Epithelial cell of esophagus (primary cell): ENCODE measurements around the gene NOP56.
"Not testable (repeated sequence)": the region's sequence is repeated elsewhere in the genome, so short reads cannot be mapped to it uniquely, and the experiment has no call there.

Source experiments
- DNase-seq: peaks from one replicate; pipeline ENCODE4 v3.0.0; 2010; ENCODE audit warnings: low read depth
- H3K4me3 ChIP-seq: 2 replicates; pipeline ENCODE4 v1.5.1; 2011; ENCODE audit warnings: mild to moderate bottlenecking, low read length, control low read depth
- CTCF ChIP-seq: IDR thresholded peaks from 2 replicates; pipeline ENCODE4 v1.5.1; 2011; ENCODE audit warnings: low read depth, mild to moderate bottlenecking, low read length, control low read depth, inconsistent platforms; ENCODE audit not compliant: insufficient read depth; ENCODE audit errors: missing control alignments

The NOP56 gene

GRCh38 chr20:2692886-2693285 is 40.5 kb downstream of the NOP56 start:
- H3K4me3 ChIP-seq: no peak overlapping the region
- DNase-seq: no peak
- no peak for TF ChIP-seq CTCF

- DNase-seq: no peak
- TF ChIP-seq CTCF: no peak
- no peak overlapping the region for H3K4me3 ChIP-seq
Measured at GRCh38 chr20:2693286-2694007, 41.0 kb downstream of the NOP56 start.

- no peak overlapping the region for H3K4me3 ChIP-seq
- no peak for TF ChIP-seq CTCF
- no peak for DNase-seq
Measured at GRCh38 chr20:2694008-2694471, 41.6 kb downstream of the NOP56 start.

- no peak overlapping the region for H3K4me3 ChIP-seq
- TF ChIP-seq CTCF: no peak
- no peak for DNase-seq
Measured at GRCh38 chr20:2694519-2694918, 42.1 kb downstream of the NOP56 start.

- no peak for TF ChIP-seq CTCF
- DNase-seq: no peak
- H3K4me3 ChIP-seq: no peak overlapping the region
Measured at GRCh38 chr20:2695206-2695983, 43.0 kb downstream of the NOP56 start.

- not testable (repeated sequence) for H3K4me3 ChIP-seq, DNase-seq
Measured at GRCh38 chr20:2695984-2696525, 43.6 kb downstream of the NOP56 start.

GRCh38 chr20:2696646-2697045 is 44.2 kb downstream of the NOP56 start:
- H3K4me3 ChIP-seq: no peak overlapping the region
- DNase-seq: no peak
- no peak for TF ChIP-seq CTCF
